ENCODE results near the gene MTG2. TPM values are rescaled to one million over a fixed set of nuclear protein-coding genes. Genes with fewer than 3 reads are reported as not detected.

MTG2 gene
- total RNA-seq, 1 donor from 2014 or later: 29.4 TPM

DNA sequence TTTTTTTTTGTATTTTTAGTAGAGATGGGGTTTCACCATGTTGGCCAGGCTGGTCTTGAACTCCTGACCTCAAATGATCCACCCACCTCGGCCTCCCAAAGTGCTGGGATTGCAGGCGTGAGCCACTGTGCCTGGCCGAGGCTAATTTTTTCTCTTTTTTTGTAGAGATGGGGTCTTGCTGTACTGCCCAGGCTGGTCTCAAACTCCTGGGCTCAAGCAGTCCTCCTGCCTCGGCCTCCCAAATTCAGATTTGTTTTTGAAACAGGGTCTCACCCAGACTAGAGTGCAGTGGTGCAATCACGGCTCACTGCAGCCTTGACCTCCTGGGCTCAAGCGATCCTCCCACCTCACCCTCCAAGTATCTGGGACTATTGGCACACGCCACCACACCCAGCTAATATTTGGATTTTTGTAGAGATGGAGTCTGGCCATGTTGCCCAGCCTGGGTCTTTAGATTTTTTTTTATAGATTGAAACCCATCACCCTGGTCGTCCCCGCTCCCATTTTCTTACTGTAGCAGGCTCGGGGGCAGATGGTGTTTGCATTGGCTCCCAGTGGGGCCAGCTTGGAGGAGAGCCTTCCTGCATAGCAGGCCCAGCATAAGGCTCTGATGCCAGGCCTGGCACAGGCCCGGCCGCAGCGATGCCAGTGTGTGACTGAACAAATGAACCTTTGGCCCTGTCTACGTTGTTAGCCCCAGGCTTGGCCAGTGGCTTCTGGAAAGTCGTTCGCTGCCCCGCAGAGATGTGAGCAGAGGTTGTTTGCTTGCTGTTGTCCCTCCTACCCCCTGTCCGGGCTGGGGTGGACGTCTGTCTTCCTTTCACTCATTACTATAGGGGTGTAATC, 4.3 kb upstream of the MTG2 start:
- H3K4me1 Mint-ChIP-seq: peaks cover 11% of the 10 kb centered on the region

DNA sequence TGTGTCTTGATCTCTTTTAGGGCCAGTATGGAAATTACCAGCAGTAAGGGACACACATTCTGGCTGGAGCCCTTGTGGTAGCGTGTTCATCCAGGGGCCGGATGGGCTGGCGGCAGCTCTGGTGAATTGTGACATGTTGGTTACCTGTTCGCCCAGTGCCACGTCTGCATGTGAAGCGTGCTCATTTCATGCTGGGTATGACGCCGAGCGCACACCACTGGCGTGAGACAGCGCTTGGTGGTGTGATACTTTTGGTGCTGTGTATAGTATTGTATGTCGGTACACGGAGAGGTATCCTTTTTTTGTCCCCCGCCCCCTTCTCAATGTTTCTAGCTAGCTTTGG, 3.7 kb upstream of the MTG2 start:
- Mint-ChIP-seq H3K4me3 (no peak overlapping the region), H3K27me3 (ENCODE audit: low read depth) (no peaks in the 10 kb centered on the region), H3K9me3 (no peaks in the 10 kb centered on the region), H3K27ac (no peak overlapping the region), H3K4me1 (peaks cover 15% of the 10 kb centered on the region), H3K36me3 (peaks cover 15% of the 10 kb centered on the region)
- DNase-seq (ENCODE audit: low spot score in 2 of 2, unreplicated experiment in 2 of 2): no peak
- TF ChIP-seq, protein P1, sequence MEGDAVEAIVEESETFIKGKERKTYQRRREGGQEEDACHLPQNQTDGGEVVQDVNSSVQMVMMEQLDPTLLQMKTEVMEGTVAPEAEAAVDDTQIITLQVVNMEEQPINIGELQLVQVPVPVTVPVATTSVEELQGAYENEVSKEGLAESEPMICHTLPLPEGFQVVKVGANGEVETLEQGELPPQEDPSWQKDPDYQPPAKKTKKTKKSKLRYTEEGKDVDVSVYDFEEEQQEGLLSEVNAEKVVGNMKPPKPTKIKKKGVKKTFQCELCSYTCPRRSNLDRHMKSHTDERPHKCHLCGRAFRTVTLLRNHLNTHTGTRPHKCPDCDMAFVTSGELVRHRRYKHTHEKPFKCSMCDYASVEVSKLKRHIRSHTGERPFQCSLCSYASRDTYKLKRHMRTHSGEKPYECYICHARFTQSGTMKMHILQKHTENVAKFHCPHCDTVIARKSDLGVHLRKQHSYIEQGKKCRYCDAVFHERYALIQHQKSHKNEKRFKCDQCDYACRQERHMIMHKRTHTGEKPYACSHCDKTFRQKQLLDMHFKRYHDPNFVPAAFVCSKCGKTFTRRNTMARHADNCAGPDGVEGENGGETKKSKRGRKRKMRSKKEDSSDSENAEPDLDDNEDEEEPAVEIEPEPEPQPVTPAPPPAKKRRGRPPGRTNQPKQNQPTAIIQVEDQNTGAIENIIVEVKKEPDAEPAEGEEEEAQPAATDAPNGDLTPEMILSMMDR (IDR thresholded peaks at IDR 0.05; ENCODE audit: unreplicated experiment): no peak

More for the DNA sequence above, 4.3 kb upstream of the MTG2 start:
- H3K27ac Mint-ChIP-seq: no peak overlapping the region
- no peak overlapping the region for H3K4me3 Mint-ChIP-seq
- no peaks in the 10 kb centered on the region for H3K9me3 Mint-ChIP-seq
- no peaks in the 10 kb centered on the region for H3K27me3 Mint-ChIP-seq (ENCODE audit: low read depth)
- TF ChIP-seq, protein P1 (IDR thresholded peaks at IDR 0.05; ENCODE audit: unreplicated experiment): no peak
- H3K36me3 Mint-ChIP-seq: peaks cover 18% of the 10 kb centered on the region
- DNase-seq (ENCODE audit: low spot score in 2 of 2, unreplicated experiment in 2 of 2): no peak

DNA sequence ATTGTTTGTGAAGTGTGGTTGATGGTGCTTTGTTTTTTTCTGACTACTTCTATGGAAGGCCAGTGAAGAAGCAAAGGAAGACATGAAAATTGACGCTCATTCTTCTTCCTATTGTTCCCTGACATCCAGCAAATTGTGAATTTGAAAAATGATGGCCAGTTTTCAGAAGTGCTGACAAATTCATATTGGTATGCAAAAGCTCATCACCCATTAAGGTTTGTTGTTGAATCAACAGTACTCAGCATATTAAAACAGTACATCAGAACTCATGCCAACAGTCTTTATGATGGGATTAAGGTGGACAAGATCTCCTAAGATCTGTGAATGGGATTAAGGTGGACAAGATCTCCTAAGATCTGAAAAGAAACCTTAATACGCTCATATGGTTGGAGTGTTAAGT, 1.0 kb upstream of the MTG2 start:
- no peaks in the 10 kb centered on the region for H3K9me3 Mint-ChIP-seq
- H3K4me3 Mint-ChIP-seq: peak overlapping the region; percentile 87
- no peak for DNase-seq (ENCODE audit: low spot score in 2 of 2, unreplicated experiment in 2 of 2)
- H3K4me1 Mint-ChIP-seq: peaks cover 15% of the 10 kb centered on the region
- peak overlapping the region; percentile 93 for H3K27ac Mint-ChIP-seq
- no peaks in the 10 kb centered on the region for H3K27me3 Mint-ChIP-seq (ENCODE audit: low read depth)
- TF ChIP-seq, protein P1 (IDR thresholded peaks at IDR 0.05; ENCODE audit: unreplicated experiment): no peak
- peaks cover 4% of the 10 kb centered on the region for H3K36me3 Mint-ChIP-seq

DNA sequence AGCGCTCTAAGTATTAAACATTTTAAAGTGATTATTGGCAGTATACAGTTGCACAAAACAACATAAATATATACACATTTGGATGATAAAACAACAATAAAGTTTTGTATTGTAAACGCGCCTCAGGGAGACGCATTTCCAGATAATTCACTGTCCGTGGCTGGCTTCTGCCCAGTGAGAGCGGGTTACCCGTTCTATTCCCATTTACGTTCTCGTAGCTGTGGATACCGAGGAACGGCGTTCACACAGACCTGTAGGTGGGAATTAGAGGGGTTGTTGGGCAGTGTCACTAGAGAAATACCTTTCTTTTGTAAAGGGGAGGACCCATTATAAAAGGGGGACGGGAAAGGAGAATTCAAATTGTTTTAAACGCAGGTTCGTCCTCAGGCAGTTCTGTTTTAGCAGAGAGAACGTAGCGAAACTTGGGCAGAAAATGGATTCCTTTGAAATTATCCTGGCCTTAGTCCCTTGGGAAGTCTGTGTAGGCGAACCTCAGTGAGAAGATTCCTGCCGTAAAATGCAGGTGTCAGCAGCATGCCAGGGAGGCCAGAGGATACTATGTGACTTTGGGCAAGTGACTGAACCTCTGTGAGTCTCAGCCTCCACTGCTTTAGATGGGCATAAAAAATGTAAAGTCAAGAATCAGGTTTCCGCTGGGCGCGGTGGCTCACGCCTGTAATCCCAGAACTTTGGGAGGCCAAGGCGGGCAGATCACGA, 756 bp downstream of the MTG2 start:
- no peak for DNase-seq (ENCODE audit: low spot score in 2 of 2, unreplicated experiment in 2 of 2)
- Mint-ChIP-seq H3K4me1 (peaks cover 17% of the 10 kb centered on the region), H3K36me3 (peaks cover 4% of the 10 kb centered on the region), H3K9me3 (no peaks in the 10 kb centered on the region), H3K27me3 (ENCODE audit: low read depth) (no peaks in the 10 kb centered on the region), H3K4me3 (peak overlapping the region; percentile 87), H3K27ac (peak overlapping the region; percentile 95)
- TF ChIP-seq, protein P1 (IDR thresholded peaks at IDR 0.05; ENCODE audit: unreplicated experiment): no peak

DNA sequence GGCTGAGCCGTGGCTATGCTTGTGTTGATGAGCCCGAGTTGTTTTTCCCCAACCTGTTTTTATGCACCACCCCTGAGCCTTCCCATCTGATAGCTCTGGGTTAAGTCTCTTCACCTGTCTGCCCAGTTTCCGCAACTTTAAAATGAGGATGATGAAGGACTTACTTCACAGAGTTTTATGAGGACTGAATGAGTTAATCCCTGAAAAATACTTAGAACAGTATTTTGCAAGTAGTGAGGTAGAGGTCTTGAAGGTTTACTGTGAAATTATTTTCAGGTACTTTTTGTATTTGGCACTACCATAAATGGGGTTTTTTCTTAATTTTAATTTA, 3.2 kb downstream of the MTG2 start:
- Mint-ChIP-seq H3K27ac (no peak overlapping the region), H3K4me3 (no peak overlapping the region), H3K36me3 (peaks cover 4% of the 10 kb centered on the region), H3K9me3 (no peaks in the 10 kb centered on the region), H3K4me1 (peaks cover 17% of the 10 kb centered on the region), H3K27me3 (ENCODE audit: low read depth) (no peaks in the 10 kb centered on the region)
- TF ChIP-seq, protein P1 (IDR thresholded peaks at IDR 0.05; ENCODE audit: unreplicated experiment): no peak
- no peak for DNase-seq (ENCODE audit: low spot score in 2 of 2, unreplicated experiment in 2 of 2)
